MM.1S (cell line): ENCODE data around the gene TMPRSS13.
"Not testable (repeated sequence)": the region's sequence is repeated elsewhere in the genome, so short reads cannot be mapped to it uniquely, and the experiment has no call there.

Source experiments
- DNase-seq: peaks from one replicate; pipeline ENCODE4 v3.0.0-alpha.2; 2015
- H2AFZ ChIP-seq: fragments of 300-600 bp; sonication (generic); 2 replicates; pipeline ENCODE4 v1.6.0; 2016; ENCODE audit warnings: antibody characterized with exemption, low read length
- H3F3A ChIP-seq: fragments of 300-600 bp; sonication (generic); 2 replicates; pipeline ENCODE4 v1.6.1; 2016; ENCODE audit warnings: mild to moderate bottlenecking, antibody characterized with exemption, low read length, moderate library complexity, mixed read lengths; ENCODE audit not compliant: insufficient read depth
- H3K27ac ChIP-seq: fragments of 300-600 bp; sonication (generic); 2 replicates; pipeline ENCODE4 v1.5.1; 2016; ENCODE audit warnings: mild to moderate bottlenecking, low read length
- H3K27me3 ChIP-seq: fragments of 300-600 bp; sonication (generic); replicated peaks from 2 replicates; pipeline ENCODE4 v1.6.0; 2016; ENCODE audit warnings: low read length; ENCODE audit not compliant: insufficient read depth
- H3K36me3 ChIP-seq: fragments of 300-600 bp; sonication (generic); replicated peaks from 2 replicates; pipeline ENCODE4 v1.6.1; 2016; ENCODE audit warnings: mild to moderate bottlenecking, low read length, mixed read lengths; ENCODE audit not compliant: insufficient read depth
- H3K4me1 ChIP-seq: fragments of 300-600 bp; sonication (generic); 2 replicates; pipeline ENCODE4 v1.6.1; 2016; ENCODE audit warnings: low read length, mixed read lengths
- H3K4me2 ChIP-seq: fragments of 300-600 bp; sonication (generic); 2 replicates; pipeline ENCODE4 v1.6.0; 2016; ENCODE audit warnings: low read depth, low read length
- H3K4me3 ChIP-seq: fragments of 300-600 bp; sonication (generic); 2 replicates; pipeline ENCODE4 v1.5.1; 2016; ENCODE audit warnings: low read length, mixed read lengths
- H3K79me2 ChIP-seq: fragments of 300-600 bp; sonication (generic); 2 replicates; pipeline ENCODE4 v1.6.1; 2016; ENCODE audit warnings: mixed run types, low read length, mixed read lengths
- H3K9ac ChIP-seq: fragments of 300-600 bp; sonication (generic); 2 replicates; pipeline ENCODE4 v1.6.1; 2016; ENCODE audit warnings: low read length, mixed read lengths
- H3K9me2 ChIP-seq: fragments of 300-600 bp; sonication (generic); replicated peaks from 2 replicates; pipeline ENCODE4 v1.6.1; 2016; ENCODE audit warnings: mild to moderate bottlenecking, low read length, mixed read lengths; ENCODE audit not compliant: insufficient read depth
- H3K9me3 ChIP-seq: fragments of 300-600 bp; sonication (generic); replicated peaks from 2 replicates; pipeline ENCODE4 v1.6.1; 2016; ENCODE audit warnings: mild to moderate bottlenecking, low read length, mixed read lengths; ENCODE audit not compliant: insufficient read depth
- H4K20me1 ChIP-seq: fragments of 300-600 bp; sonication (generic); 2 replicates; pipeline ENCODE4 v1.6.1; 2016; ENCODE audit warnings: mild to moderate bottlenecking, low read length, moderate library complexity, mixed read lengths; ENCODE audit not compliant: insufficient read depth
- EZH2 ChIP-seq: fragments of 300-600 bp; sonication (generic); optimal IDR thresholded peaks from 2 replicates; pipeline ENCODE3; 2017; ENCODE audit warnings: low read depth, mild to moderate bottlenecking, antibody characterized with exemption, low read length, mixed read lengths
- EZH2phosphoT487 ChIP-seq: fragments of 300-600 bp; sonication (generic); IDR thresholded peaks from 2 replicates; pipeline ENCODE4 v1.6.1; 2018; ENCODE audit warnings: antibody characterized with exemption, low read length
- TF ChIP-seq, protein P1 (sequence below): fragments of 300-600 bp; sonication (generic); IDR thresholded peaks from 2 replicates; pipeline ENCODE4 v1.5.1; 2016; ENCODE audit warnings: antibody characterized with exemption, low read length, mixed read lengths

The TMPRSS13 gene

DNA sequence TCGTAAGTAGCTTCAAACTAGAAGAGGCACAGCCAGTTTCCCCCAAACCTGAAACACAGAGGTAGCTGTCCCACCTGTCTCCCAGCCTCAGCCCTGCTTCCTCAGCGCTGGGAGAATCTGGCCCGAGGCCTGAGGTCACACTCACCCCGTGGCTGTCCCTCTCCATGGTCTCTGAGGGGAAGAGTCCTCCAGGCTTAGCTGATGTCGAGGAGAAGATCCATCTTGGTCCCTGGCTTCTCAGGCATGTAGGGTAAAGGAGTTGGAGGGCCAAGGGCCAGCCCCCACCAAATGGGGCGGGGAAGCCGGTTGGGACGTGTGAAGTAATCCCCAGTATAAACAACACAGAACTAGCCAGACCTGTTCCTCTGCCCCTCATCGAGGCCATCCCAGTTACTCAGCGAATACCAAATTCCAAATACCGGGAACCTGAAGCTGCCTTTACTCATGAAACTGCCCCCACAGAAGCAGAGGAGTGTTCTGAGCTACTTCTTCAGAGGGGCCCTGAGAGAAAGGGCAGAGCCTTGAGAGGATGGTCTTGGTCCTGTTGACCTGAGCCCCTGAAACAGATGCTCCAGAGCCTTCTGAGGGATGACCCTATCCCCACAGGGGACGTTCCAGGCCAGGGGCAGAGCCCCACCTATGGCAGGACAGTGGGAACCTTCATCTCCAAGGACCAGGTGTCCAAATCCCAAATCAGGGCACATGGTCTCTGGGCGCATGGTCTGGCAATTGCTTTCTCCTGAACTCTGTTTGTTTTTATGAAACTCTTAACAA, at the start of gene TMPRSS13:
TMPRSS13 (minus strand) TSS at position 261 of the 774 bp plus-strand sequence; CDS start at position 166, 95 bp downstream.
- no peaks in the 10 kb centered on the region for H3K79me2 ChIP-seq
- no peak for TF ChIP-seq EZH2phosphoT487
- no peak for TF ChIP-seq EZH2
- TF ChIP-seq, protein P1, sequence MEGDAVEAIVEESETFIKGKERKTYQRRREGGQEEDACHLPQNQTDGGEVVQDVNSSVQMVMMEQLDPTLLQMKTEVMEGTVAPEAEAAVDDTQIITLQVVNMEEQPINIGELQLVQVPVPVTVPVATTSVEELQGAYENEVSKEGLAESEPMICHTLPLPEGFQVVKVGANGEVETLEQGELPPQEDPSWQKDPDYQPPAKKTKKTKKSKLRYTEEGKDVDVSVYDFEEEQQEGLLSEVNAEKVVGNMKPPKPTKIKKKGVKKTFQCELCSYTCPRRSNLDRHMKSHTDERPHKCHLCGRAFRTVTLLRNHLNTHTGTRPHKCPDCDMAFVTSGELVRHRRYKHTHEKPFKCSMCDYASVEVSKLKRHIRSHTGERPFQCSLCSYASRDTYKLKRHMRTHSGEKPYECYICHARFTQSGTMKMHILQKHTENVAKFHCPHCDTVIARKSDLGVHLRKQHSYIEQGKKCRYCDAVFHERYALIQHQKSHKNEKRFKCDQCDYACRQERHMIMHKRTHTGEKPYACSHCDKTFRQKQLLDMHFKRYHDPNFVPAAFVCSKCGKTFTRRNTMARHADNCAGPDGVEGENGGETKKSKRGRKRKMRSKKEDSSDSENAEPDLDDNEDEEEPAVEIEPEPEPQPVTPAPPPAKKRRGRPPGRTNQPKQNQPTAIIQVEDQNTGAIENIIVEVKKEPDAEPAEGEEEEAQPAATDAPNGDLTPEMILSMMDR: no peak
- no peaks in the 10 kb centered on the region for H3K9me2 ChIP-seq
- no peak within 1 kb of the TSS for H3K4me2 ChIP-seq
- no peak within 1 kb of the TSS for H3K4me3 ChIP-seq
- H3K9me3 ChIP-seq: no peaks in the 10 kb centered on the region
- no peaks in the 10 kb centered on the region for H4K20me1 ChIP-seq
- no peak within 1 kb of the TSS for H3K27ac ChIP-seq
- H3K36me3 ChIP-seq: no peaks in the 10 kb centered on the region
- no peak for DNase-seq
- H3K4me1 ChIP-seq: no peaks in the 10 kb centered on the region
- H3K9ac ChIP-seq: no peak within 1 kb of the TSS
- H3K27me3 ChIP-seq: no peaks in the 10 kb centered on the region; the same call in 1 of the 2 replicates
- no peaks in the 10 kb centered on the region for H3F3A ChIP-seq
- H2AFZ ChIP-seq: no peak within 1 kb of the TSS

DNA sequence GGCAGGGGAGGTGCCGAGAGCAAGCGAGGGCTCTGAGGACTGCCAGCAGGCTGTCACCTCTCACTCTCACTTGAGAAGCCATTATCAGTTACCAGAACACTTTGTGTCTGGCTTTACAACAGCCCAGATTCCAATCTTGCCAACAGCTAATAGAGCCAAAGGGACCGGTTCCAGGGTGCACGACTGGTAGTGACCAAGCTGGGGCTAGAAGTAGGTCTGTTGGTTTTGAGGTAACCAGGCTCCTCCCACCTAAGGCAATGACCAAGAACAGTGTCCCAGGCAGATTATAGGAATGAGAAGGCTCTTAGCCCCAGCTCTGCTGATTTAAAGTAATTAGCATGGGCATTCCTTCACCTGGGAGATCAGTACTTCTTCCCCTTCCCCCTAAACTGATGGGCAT, 49.8 kb upstream of the TMPRSS13 start:
- Histone ChIP-seq H3K27me3 (no peaks in the 10 kb centered on the region), H3K27ac (no peak overlapping the region), H3K4me1 (no peaks in the 10 kb centered on the region), H3K79me2 (no peaks in the 10 kb centered on the region), H3F3A (no peaks in the 10 kb centered on the region), H3K4me3 (no peak overlapping the region), H3K9me2 (no peaks in the 10 kb centered on the region), H3K9ac (no peak overlapping the region), H3K36me3 (no peaks in the 10 kb centered on the region), H4K20me1 (no peaks in the 10 kb centered on the region), H3K9me3 (no peaks in the 10 kb centered on the region), H3K4me2 (no peak overlapping the region), H2AFZ (no peak overlapping the region)
- no peak for DNase-seq
- TF ChIP-seq EZH2phosphoT487: no peak
- TF ChIP-seq EZH2: no peak

DNA sequence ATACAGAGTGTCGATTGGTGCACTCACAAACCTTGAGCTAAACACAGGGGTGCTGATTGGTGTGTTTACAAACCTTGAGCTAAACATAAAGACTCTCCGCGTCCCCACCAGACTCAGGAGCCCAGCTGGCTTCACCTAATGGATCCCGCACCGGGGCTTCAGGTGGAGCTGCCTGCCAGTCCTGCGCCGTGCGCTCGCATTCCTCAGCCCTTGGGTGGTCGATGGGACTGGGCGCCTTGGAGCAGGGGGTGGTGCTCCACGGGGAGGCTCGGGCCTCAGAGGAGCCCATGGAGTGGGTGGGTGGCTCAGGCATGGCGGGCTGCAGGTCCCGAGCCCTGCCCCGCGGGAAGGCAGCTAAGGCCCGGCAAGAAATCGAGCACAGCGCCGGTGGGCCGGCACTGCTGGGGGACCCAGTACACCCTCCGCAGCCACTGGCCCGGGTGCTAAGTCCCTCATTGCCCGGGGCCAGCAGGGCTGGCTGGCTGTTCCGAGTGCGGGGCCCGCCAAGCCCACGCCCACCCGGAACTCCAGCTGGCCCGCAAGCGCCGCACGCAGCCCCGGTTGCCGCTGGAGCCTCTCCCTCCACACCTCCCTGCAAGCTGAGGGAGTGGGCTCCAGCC, 49.2 kb upstream of the TMPRSS13 start:
- H3K79me2 ChIP-seq, H3K27me3 ChIP-seq, H3K27ac ChIP-seq: not testable (repeated sequence)

DNA sequence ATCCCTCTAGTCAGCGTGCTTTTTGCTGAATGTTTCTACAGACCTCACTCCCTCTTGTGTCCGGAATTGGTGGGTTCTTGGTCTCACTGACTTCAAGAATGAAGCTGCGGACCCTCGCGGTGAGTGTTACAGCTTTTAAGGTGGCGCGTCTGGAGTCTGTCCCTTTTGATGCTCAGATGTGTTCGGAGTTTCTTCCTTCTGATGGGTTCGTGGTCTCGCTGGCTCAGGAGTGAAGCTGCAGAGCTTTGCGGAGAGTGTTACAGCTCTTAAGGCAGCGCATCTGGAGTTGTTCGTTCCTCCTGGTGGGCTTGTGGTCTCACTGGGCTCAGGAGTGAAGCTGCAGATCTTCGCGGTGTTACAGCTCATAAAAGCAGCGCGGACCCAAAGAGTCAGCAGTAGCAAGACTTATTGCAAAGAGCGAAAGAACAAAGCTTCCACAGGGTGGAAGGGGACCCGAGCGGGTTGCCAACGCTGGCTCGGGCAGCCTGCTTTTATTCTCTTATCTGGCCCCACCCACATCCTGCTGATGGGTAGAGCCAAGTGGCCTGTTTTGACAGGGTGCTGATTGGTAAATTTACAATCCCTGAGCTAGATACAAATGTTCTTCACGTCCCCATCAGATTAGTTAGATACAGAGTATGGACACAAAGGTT, 48.5 kb upstream of the TMPRSS13 start:
- not testable (repeated sequence) for H3K27ac ChIP-seq, H3K27me3 ChIP-seq, H2AFZ ChIP-seq, H3F3A ChIP-seq, H3K9me3 ChIP-seq, H3K4me3 ChIP-seq, H3K79me2 ChIP-seq, H4K20me1 ChIP-seq, H3K9me2 ChIP-seq, H3K4me1 ChIP-seq, H3K36me3 ChIP-seq, DNase-seq, H3K4me2 ChIP-seq, H3K9ac ChIP-seq

More for the DNA sequence above, 49.2 kb upstream of the TMPRSS13 start:
- not testable (repeated sequence) for H3K4me3 ChIP-seq, H3K36me3 ChIP-seq, DNase-seq, H3K9ac ChIP-seq, H3K9me3 ChIP-seq, H3F3A ChIP-seq, H2AFZ ChIP-seq, H3K4me2 ChIP-seq, H3K9me2 ChIP-seq, H4K20me1 ChIP-seq, H3K4me1 ChIP-seq
